Measurements from ENCODE around the gene CSAD. TPM values are rescaled to one million over a fixed set of nuclear protein-coding genes. Genes with fewer than 3 reads are reported as not detected.

CSAD gene
- total RNA-seq, 1 donor from 2014 or later, result 23.8 TPM

GRCh38 chr12:53174881-53175491 lies 5.7 kb downstream of the CSAD start:
- no peak for DNase-seq (ENCODE audit: low spot score)
- Mint-ChIP-seq H3K27me3 (ENCODE audit: unreplicated experiment) (peaks cover 19% of the 10 kb centered on the region), H3K9me3 (ENCODE audit: unreplicated experiment) (no peaks in the 10 kb centered on the region), H3K27ac (ENCODE audit: unreplicated experiment) (no peak overlapping the region), H3K4me1 (ENCODE audit: unreplicated experiment) (peaks cover 17% of the 10 kb centered on the region), H3K36me3 (ENCODE audit: low read depth, unreplicated experiment) (peaks cover 18% of the 10 kb centered on the region), H3K4me3 (ENCODE audit: unreplicated experiment) (no peak overlapping the region)
- peak; percentile 12 for TF ChIP-seq CTCF (IDR thresholded peaks at IDR 0.05; ENCODE audit: unreplicated experiment)

- Mint-ChIP-seq H3K36me3 (ENCODE audit: low read depth, unreplicated experiment) (peaks cover 23% of the 10 kb centered on the region), H3K9me3 (ENCODE audit: unreplicated experiment) (no peaks in the 10 kb centered on the region), H3K4me3 (ENCODE audit: unreplicated experiment) (no peak overlapping the region), H3K27ac (ENCODE audit: unreplicated experiment) (no peak overlapping the region), H3K27me3 (ENCODE audit: unreplicated experiment) (peaks cover 15% of the 10 kb centered on the region), H3K4me1 (ENCODE audit: unreplicated experiment) (peaks cover 8% of the 10 kb centered on the region)
- DNase-seq (ENCODE audit: low spot score), result no peak
- no peak for TF ChIP-seq CTCF (IDR thresholded peaks at IDR 0.05; ENCODE audit: unreplicated experiment)
Measured at GRCh38 chr12:53173085-53173715, 7.5 kb downstream of the CSAD start.

- no peaks in the 10 kb centered on the region for H3K9me3 Mint-ChIP-seq (ENCODE audit: unreplicated experiment)
Measured at GRCh38 chr12:53172352-53172751, 8.4 kb downstream of the CSAD start.

GRCh38 chr12:53171725-53172329 lies 8.9 kb downstream of the CSAD start:
- TF ChIP-seq CTCF (IDR thresholded peaks at IDR 0.05; ENCODE audit: unreplicated experiment), result no peak
- peaks cover 23% of the 10 kb centered on the region for H3K36me3 Mint-ChIP-seq (ENCODE audit: low read depth, unreplicated experiment)
- peak overlapping the region; percentile 79 for H3K4me3 Mint-ChIP-seq (ENCODE audit: unreplicated experiment)
- DNase-seq (ENCODE audit: low spot score), result no peak
- peaks cover 17% of the 10 kb centered on the region for H3K27me3 Mint-ChIP-seq (ENCODE audit: unreplicated experiment)
- H3K27ac Mint-ChIP-seq (ENCODE audit: unreplicated experiment), result no peak overlapping the region
- no peaks in the 10 kb centered on the region for H3K9me3 Mint-ChIP-seq (ENCODE audit: unreplicated experiment)
- H3K4me1 Mint-ChIP-seq (ENCODE audit: unreplicated experiment), result peaks cover 8% of the 10 kb centered on the region

More at GRCh38 chr12:53172352-53172751, 8.4 kb downstream of the CSAD start:
- no peak for TF ChIP-seq CTCF (IDR thresholded peaks at IDR 0.05; ENCODE audit: unreplicated experiment)
- no peak overlapping the region for H3K4me3 Mint-ChIP-seq (ENCODE audit: unreplicated experiment)
- H3K27ac Mint-ChIP-seq (ENCODE audit: unreplicated experiment), result no peak overlapping the region
- peaks cover 15% of the 10 kb centered on the region for H3K27me3 Mint-ChIP-seq (ENCODE audit: unreplicated experiment)
- no peak for DNase-seq (ENCODE audit: low spot score)
- H3K36me3 Mint-ChIP-seq (ENCODE audit: low read depth, unreplicated experiment), result peaks cover 23% of the 10 kb centered on the region
- peaks cover 8% of the 10 kb centered on the region for H3K4me1 Mint-ChIP-seq (ENCODE audit: unreplicated experiment)
